Endothelial cell of umbilical vein (primary cell): Measurements from ENCODE around the gene PARP8. TPM values are rescaled to one million over a fixed set of nuclear protein-coding genes. Genes with fewer than 3 reads are reported as not detected.
"Not testable (repeated sequence)": the region's sequence is repeated elsewhere in the genome, so short reads cannot be mapped to it uniquely, and the experiment has no call there.

ENCODE experiments used
- BruUV-seq: library from RNA; stranded (reverse); fragments of 400-500 nt; replicated peaks from 2 replicates; lab custom pipeline; 2021; lab: Mats Ljungman, UMichigan
- CTCF ChIA-PET: fragments of 300-600, 350-600 bp; sonication (Branson Sonifier 250); formaldehyde crosslinking; loops from one replicate; lab custom pipeline; 2021; ENCODE audit warnings: antibody characterized with exemption, inconsistent platforms; lab: Charles Lee
- POLR2A ChIA-PET: fragments of 300-600, 350-600 bp; sonication (Branson Sonifier 250); formaldehyde crosslinking; loops from one replicate; lab custom pipeline; 2021; ENCODE audit warnings: antibody characterized with exemption, inconsistent platforms; lab: Charles Lee
- DNase-seq: peaks from one replicate; pipeline ENCODE4 v3.0.0-alpha.2; 2011; ENCODE audit warnings: low read depth, low spot score
- FAIRE-seq: peaks from 2 replicates; lab custom pipeline; 2011; peaks lifted over from hg19 to GRCh38; lab: Jason Lieb, UNC
- H2AFZ ChIP-seq: 2 replicates; pipeline ENCODE4 v1.6.0; 2012; ENCODE audit warnings: low read depth, low read length, control low read depth, inconsistent platforms
- H3K27ac ChIP-seq: 2 replicates; pipeline ENCODE4 v1.5.1; 2011; ENCODE audit warnings: low read depth, mild to moderate bottlenecking, control low read depth, low read length, moderate library complexity; ENCODE audit not compliant: insufficient read depth
- H3K27me3 ChIP-seq, 2 experiments: 2 replicates each; pipeline versions ENCODE4 v1.6.0 to v1.6.1; 2011; ENCODE audit warnings: low read length in 2 of 2, mixed read lengths in 1 of 2; ENCODE audit not compliant: control insufficient read depth in 2 of 2, insufficient read depth in 2 of 2
- H3K36me3 ChIP-seq, 2 experiments: 2 replicates in 1 of 2; 3 replicates in 1 of 2; pipeline ENCODE4 v1.5.1; 2011; ENCODE audit warnings: low read length in 2 of 2, mild to moderate bottlenecking in 1 of 2, moderate library complexity in 1 of 2; ENCODE audit not compliant: control insufficient read depth in 2 of 2, insufficient read depth in 2 of 2; ENCODE audit errors: extremely low read depth in 1 of 2
- H3K4me1 ChIP-seq: 3 replicates; pipeline ENCODE4 v1.5.1; 2011; ENCODE audit warnings: mild to moderate bottlenecking, low read length; ENCODE audit not compliant: control insufficient read depth, insufficient read depth; ENCODE audit errors: extremely low read depth
- H3K4me2 ChIP-seq: 2 replicates; pipeline ENCODE4 v1.6.1; 2011; ENCODE audit warnings: low read length, control low read depth, mixed read lengths; ENCODE audit not compliant: insufficient read depth
- H3K4me3 ChIP-seq, 3 experiments: fragments of 200-600 bp in 1 of 3; sonication (generic), shearing (Covaris generic) in 1 of 3; replicated peaks in 1 of 3; 2 replicates each; pipeline ENCODE4 v1.5.1; 2011 to 2016; ENCODE audit warnings: control low read depth in 3 of 3, low read length in 3 of 3, mild to moderate bottlenecking in 2 of 3, inconsistent platforms in 1 of 3, low read depth in 1 of 3, moderate library complexity in 1 of 3; ENCODE audit not compliant: insufficient read depth in 1 of 3
- H3K79me2 ChIP-seq: 2 replicates; pipeline ENCODE4 v1.6.0; 2012; ENCODE audit warnings: low read length, inconsistent platforms; ENCODE audit not compliant: control insufficient read depth, insufficient read depth
- H3K9ac ChIP-seq: replicated peaks from 2 replicates; pipeline ENCODE3; 2011; ENCODE audit warnings: low read length, control low read depth; ENCODE audit not compliant: insufficient read depth; ENCODE audit errors: extremely low read depth
- H3K9me1 ChIP-seq: replicated peaks from 3 replicates; pipeline ENCODE4 v1.6.0; 2011; ENCODE audit warnings: mild to moderate bottlenecking, low read length; ENCODE audit not compliant: control insufficient read depth, insufficient read depth; ENCODE audit errors: extremely low read depth
- H3K9me3 ChIP-seq: replicated peaks from 2 replicates; pipeline ENCODE4 v1.5.1; 2012; ENCODE audit warnings: low read length, inconsistent platforms; ENCODE audit not compliant: control insufficient read depth, insufficient read depth
- H4K20me1 ChIP-seq: replicated peaks from 2 replicates; pipeline ENCODE3; 2011; ENCODE audit warnings: mild to moderate bottlenecking, low read length; ENCODE audit not compliant: control insufficient read depth, insufficient read depth; ENCODE audit errors: extremely low read depth
- CTCF ChIP-seq, 2 donors: IDR thresholded peaks; 1 replicate in 1 of 2; 2 replicates in 1 of 2; pipeline ENCODE4 v1.5.1; 2011; ENCODE audit warnings: low read length in 2 of 2, mild to moderate bottlenecking in 2 of 2, moderate library complexity in 2 of 2, control low read depth in 1 of 2, inconsistent platforms in 1 of 2, low read depth in 1 of 2; ENCODE audit not compliant: insufficient read depth in 1 of 2; ENCODE audit errors: extremely low read depth in 1 of 2
- EZH2 ChIP-seq: IDR thresholded peaks from 2 replicates; pipeline ENCODE4 v1.6.1; 2012; ENCODE audit warnings: borderline replicate concordance, low read depth, mild to moderate bottlenecking, moderate library complexity, low read length, inconsistent platforms; ENCODE audit not compliant: severe bottlenecking
- GATA2 ChIP-seq: IDR thresholded peaks from 2 replicates; pipeline ENCODE4 v1.7.0; 2011; ENCODE audit warnings: low read depth, mild to moderate bottlenecking, moderate library complexity, mixed read lengths, low read length; ENCODE audit not compliant: insufficient read length, insufficient read depth
- MAX ChIP-seq: IDR thresholded peaks from 2 replicates; pipeline ENCODE4 v1.6.1; 2011; ENCODE audit not compliant: insufficient read depth, insufficient read length
- MYC ChIP-seq: IDR thresholded peaks from one replicate; pipeline ENCODE4 v1.6.1; 2011; ENCODE audit warnings: mild to moderate bottlenecking, low read depth, low read length
- POLR2AphosphoS5 ChIP-seq: IDR thresholded peaks from 2 replicates; pipeline ENCODE4 v1.6.1; 2012; ENCODE audit warnings: low read depth, mild to moderate bottlenecking, control low read depth, low read length, moderate library complexity; ENCODE audit not compliant: insufficient read depth
- dilution Hi-C: fragments of 300-500 bp; cut with MboI; formaldehyde crosslinking; loops from one replicate; pipeline ENCODE4 v1.15.0; 2019; ENCODE audit warnings: low sequenced_read_pairs; ENCODE audit not compliant: extremely low pct_ligation_motif_present
- intact Hi-C: fragments of 100-400 bp; cut with micrococcal nuclease; formaldehyde crosslinking; loops from one replicate; pipeline ENCODE4 v1.10.0; 2022
- polyA plus RNA-seq, 4 experiments: library from polyadenylated mRNA; depleted of rRNA in 3 of 4; stranded (reverse) in 3 of 4; unstranded in 1 of 4; fragments of >200 nt; gene quantifications; 2 replicates each; pipeline versions ENCODE4 v1.2.1 to v1.2.3, GENCODE V29; 2011 to 2012; ENCODE audit warnings: missing spikeins in 1 of 4
- total RNA-seq: library from RNA; stranded (reverse); gene quantifications from 2 replicates; pipeline ENCODE4 v1.2.3, GENCODE V29; 2021

PARP8 gene
- total and polyA plus RNA-seq, 2 donors (not counting 3 experiments of a cell fraction or from before 2014, with no cell fraction given), result 0.03 to 0.60 TPM

- FAIRE-seq (no peak), DNase-seq (no peak)
- Histone ChIP-seq H3K9me3 (no peaks in the 10 kb centered on the region), H3K4me2 (no peak overlapping the region), H3K4me1 (no peaks in the 10 kb centered on the region), H3K9ac (no peak overlapping the region), H3K27me3 (no peaks in the 10 kb centered on the region), H3K4me3 (no peak overlapping the region), H2AFZ (no peak overlapping the region), H3K9me1 (no peaks in the 10 kb centered on the region), H3K79me2 (no peaks in the 10 kb centered on the region), H4K20me1 (no peaks in the 10 kb centered on the region), H3K36me3 (no peaks in the 10 kb centered on the region), H3K27ac (no peak overlapping the region)
- dilution Hi-C loops (no loop called here), intact Hi-C loops (no loop called here)
- TF ChIP-seq CTCF (IDR thresholded peaks at IDR 0.05; ENCODE audit: extremely low read depth in 1 of 2, insufficient read depth in 1 of 2, low read depth in 1 of 2, low read length in 2 of 2) (no peak), MAX (no peak), POLR2AphosphoS5 (no peak), MYC (no peak)
- CTCF ChIA-PET, result no interaction called here
- POLR2A ChIA-PET, result no interaction called here
- BruUV-seq, result no TSS peak
Measured at GRCh38 chr5:50691399-50692016, 25.1 kb downstream of the PARP8 start.

- no peak overlapping the region for H3K4me3 ChIP-seq
- H3K9me1 ChIP-seq, result no peaks in the 10 kb centered on the region
- no peaks in the 10 kb centered on the region for H3K27me3 ChIP-seq
- TF ChIP-seq EZH2, result no peak
- no peak for TF ChIP-seq GATA2
- H3K4me1 ChIP-seq, result no peaks in the 10 kb centered on the region
- FAIRE-seq (no peak), DNase-seq (no peak)
- H3K9ac ChIP-seq, result no peak overlapping the region
- no peak overlapping the region for H3K27ac ChIP-seq
- intact Hi-C loops (no loop called here), dilution Hi-C loops (no loop called here)
- H3K4me2 ChIP-seq, result no peak overlapping the region
- H4K20me1 ChIP-seq, result no peaks in the 10 kb centered on the region
- no peaks in the 10 kb centered on the region for H3K79me2 ChIP-seq
- H3K9me3 ChIP-seq, result no peaks in the 10 kb centered on the region
- BruUV-seq, result no TSS peak
- no peak overlapping the region for H2AFZ ChIP-seq
- no peaks in the 10 kb centered on the region for H3K36me3 ChIP-seq
- ChIA-PET POLR2A (no interaction called here), CTCF (no interaction called here)
Measured at GRCh38 chr5:50694027-50694590, 27.7 kb downstream of the PARP8 start.

GRCh38 chr5:50694626-50695025 lies 28.2 kb downstream of the PARP8 start:
- H4K20me1 ChIP-seq, BruUV-seq, H2AFZ ChIP-seq, H3K4me3 ChIP-seq, H3K79me2 ChIP-seq, H3K4me1 ChIP-seq, dilution Hi-C loops, H3K9me1 ChIP-seq, FAIRE-seq, H3K36me3 ChIP-seq, H3K9me3 ChIP-seq, intact Hi-C loops, H3K4me2 ChIP-seq, H3K27me3 ChIP-seq, DNase-seq, H3K9ac ChIP-seq, CTCF ChIA-PET, POLR2A ChIA-PET, H3K27ac ChIP-seq: not testable (repeated sequence)
